Measurements from ENCODE around the gene GNG12.

GRCh38 chr1:67686267-67687197, 146.7 kb downstream of the GNG12 start:
- TF ChIP-seq CTCF (IDR thresholded peaks at IDR 0.05) (no peak), REST (IDR thresholded peaks at IDR 0.05; ENCODE audit: insufficient read depth in 1 of 2, low read depth in 2 of 2, low read length in 1 of 2) (no peak), POLR2AphosphoS5 (IDR thresholded peaks at IDR 0.05; ENCODE audit: low read depth, low read length) (no peak; the same call in 1 of the 2 replicates)

Data from Panc1 (cell line).